Natural killer cell (primary cell): ENCODE data around the gene PARVB. TPM values are rescaled to one million over a fixed set of nuclear protein-coding genes. Genes with fewer than 3 reads are reported as not detected.

ENCODE experiments used
- ATAC-seq, 3 donors: fragments of 150-1000 bp in 2 of 3; fragments of 200-7000 bp in 1 of 3; cut with Tn5 transposase; 1 replicate in 1 of 3; 2 replicates in 2 of 3; pipeline ENCODE4 v1.10.0; 2021; ENCODE audit warnings: mild to moderate bottlenecking in 2 of 3, moderate library complexity in 2 of 3
- DNase-seq, 2 donors: peaks; one replicate each; pipeline versions ENCODE4 v3.0.0 to v3.0.0-alpha.2; 2013 to 2021; ENCODE audit warnings: mixed read lengths in 1 of 2
- H3K27ac ChIP-seq: one replicate; pipeline ENCODE4 v1.5.1; 2013; ENCODE audit warnings: mild to moderate bottlenecking, low read length
- H3K27me3 ChIP-seq: one replicate; pipeline ENCODE4 v1.6.1; 2013; ENCODE audit warnings: low read length; ENCODE audit not compliant: control insufficient read depth, insufficient read depth
- H3K36me3 ChIP-seq: one replicate; pipeline ENCODE4 v1.6.1; 2013; ENCODE audit warnings: low read length; ENCODE audit not compliant: control insufficient read depth, insufficient read depth
- H3K4me1 ChIP-seq: one replicate; pipeline ENCODE4 v1.6.1; 2013; ENCODE audit warnings: low read length; ENCODE audit not compliant: control insufficient read depth, insufficient read depth
- H3K4me3 ChIP-seq: one replicate; pipeline ENCODE4 v1.5.1; 2013; ENCODE audit warnings: low read length
- H3K9me3 ChIP-seq: one replicate; pipeline ENCODE4 v1.6.1; 2013; ENCODE audit warnings: low read length; ENCODE audit not compliant: control insufficient read depth, insufficient read depth
- H3K27ac Mint-ChIP-seq, 2 donors: one replicate each; pipeline ENCODE4 v1.8.0; 2022; ENCODE audit warnings: mild to moderate bottlenecking in 2 of 2, mixed read lengths in 2 of 2, moderate library complexity in 1 of 2
- H3K27me3 Mint-ChIP-seq, 2 donors: one replicate each; pipeline ENCODE4 v1.8.0; 2022; ENCODE audit warnings: low read depth in 2 of 2, mixed read lengths in 2 of 2
- H3K36me3 Mint-ChIP-seq: one replicate; pipeline ENCODE4 v1.8.0; 2022; ENCODE audit warnings: mixed read lengths
- H3K4me1 Mint-ChIP-seq, 2 donors: one replicate each; pipeline ENCODE4 v1.8.0; 2022; ENCODE audit warnings: mixed read lengths in 2 of 2
- H3K4me3 Mint-ChIP-seq: one replicate; pipeline ENCODE4 v1.8.0; 2022; ENCODE audit warnings: mild to moderate bottlenecking, moderate library complexity, mixed read lengths
- H3K9me3 Mint-ChIP-seq, 2 donors: one replicate each; pipeline ENCODE4 v1.8.0; 2022; ENCODE audit warnings: mixed read lengths in 2 of 2
- WGBS: methylation state at CpG from one replicate; pipeline ENCODE4 v1.1.7; 2013; ENCODE audit warnings: missing lambda C conversion rate; ENCODE audit not compliant: insufficient coverage; 5-methylcytosine and 5-hydroxymethylcytosine counted together
- intact Hi-C: fragments of 100-400 bp; cut with micrococcal nuclease; formaldehyde crosslinking; loops from one replicate; pipeline ENCODE4 v1.14.2; 2022
- total RNA-seq, 4 donors: library from RNA; stranded (reverse); fragments of 120-200 nt in 1 of 4; gene quantifications; one replicate each; pipeline versions ENCODE4 v1.2.3 to v1.2.4, GENCODE V29; 2013 to 2022
- TF ChIP-seq, protein P1 (sequence below): fragments of 200-600 bp; IDR thresholded peaks from one replicate; pipeline ENCODE4 v1.8.0; 2022; ENCODE audit warnings: antibody characterized with exemption

The PARVB gene
- total RNA-seq, 3 donors from 2014 or later (not counting 1 experiment from before 2014, with no cell fraction given) = 2.9 to 12.5 (median 8.1) TPM

DNA sequence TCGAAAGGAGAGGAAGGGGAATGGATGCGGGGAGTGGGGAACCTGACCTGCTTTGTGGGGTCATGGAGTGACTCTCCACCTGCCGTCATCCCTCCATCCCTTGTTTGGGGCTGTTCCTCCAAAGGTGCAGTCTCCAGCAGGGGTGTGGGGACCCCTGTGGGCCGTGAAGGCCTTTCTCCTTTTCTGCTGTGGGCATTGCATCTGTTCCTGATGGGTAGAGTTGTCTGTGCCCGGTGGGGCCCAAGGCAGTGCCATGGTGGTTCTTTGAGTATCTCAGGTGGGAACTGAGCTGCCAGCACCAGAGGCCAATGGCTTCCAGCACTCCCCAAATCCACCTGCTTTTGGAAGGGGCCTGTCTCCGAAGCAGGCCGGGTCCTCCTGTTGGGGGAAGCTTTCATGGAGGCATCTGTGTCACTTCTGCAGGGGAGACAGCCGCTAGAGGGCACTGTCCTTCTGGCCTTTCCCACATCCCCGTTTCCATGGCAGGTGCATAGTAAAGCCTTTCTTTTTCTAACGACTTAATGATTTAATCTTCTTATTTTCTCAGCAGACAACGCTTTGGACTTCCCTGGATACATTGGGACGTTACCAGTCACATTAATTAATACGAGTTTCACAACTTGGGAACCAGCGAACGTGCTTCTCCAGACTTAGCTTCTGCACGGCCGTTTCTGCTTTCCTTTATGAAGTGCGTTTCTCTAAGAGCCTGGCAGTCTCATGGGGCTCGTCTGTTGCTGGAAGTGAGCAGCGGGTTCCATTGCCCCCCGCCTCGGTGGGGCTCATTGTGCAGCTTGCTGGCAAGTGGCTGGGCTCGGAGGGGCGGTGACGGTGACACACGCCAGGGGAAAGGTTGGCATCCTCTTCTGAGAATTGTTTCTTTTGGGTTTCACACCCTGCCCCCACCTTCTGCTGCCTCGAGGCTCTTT is 57.1 kb downstream of the PARVB start:
- no peaks in the 10 kb centered on the region for H3K27me3 ChIP-seq
- WGBS = 55% methylated on average over 27 of the region's 27 CpGs
- H3K4me3 ChIP-seq = no peak overlapping the region
- peak in 2 of 3 donors; percentile 69 to 80 for ATAC-seq
- intact Hi-C loops = loop anchor here (1.0 kb wide), 3 partner anchors 88 to 545 kb away; no protein-coding TSS in a partner anchor
- peaks cover 6% of the 10 kb centered on the region for H3K9me3 ChIP-seq
- no peaks in the 10 kb centered on the region for H3K36me3 ChIP-seq
- H3K36me3 Mint-ChIP-seq = no peaks in the 10 kb centered on the region
- H3K4me1 Mint-ChIP-seq = no peaks in the 10 kb centered on the region
- no peak overlapping the region for H3K27ac Mint-ChIP-seq
- TF ChIP-seq, protein P1, sequence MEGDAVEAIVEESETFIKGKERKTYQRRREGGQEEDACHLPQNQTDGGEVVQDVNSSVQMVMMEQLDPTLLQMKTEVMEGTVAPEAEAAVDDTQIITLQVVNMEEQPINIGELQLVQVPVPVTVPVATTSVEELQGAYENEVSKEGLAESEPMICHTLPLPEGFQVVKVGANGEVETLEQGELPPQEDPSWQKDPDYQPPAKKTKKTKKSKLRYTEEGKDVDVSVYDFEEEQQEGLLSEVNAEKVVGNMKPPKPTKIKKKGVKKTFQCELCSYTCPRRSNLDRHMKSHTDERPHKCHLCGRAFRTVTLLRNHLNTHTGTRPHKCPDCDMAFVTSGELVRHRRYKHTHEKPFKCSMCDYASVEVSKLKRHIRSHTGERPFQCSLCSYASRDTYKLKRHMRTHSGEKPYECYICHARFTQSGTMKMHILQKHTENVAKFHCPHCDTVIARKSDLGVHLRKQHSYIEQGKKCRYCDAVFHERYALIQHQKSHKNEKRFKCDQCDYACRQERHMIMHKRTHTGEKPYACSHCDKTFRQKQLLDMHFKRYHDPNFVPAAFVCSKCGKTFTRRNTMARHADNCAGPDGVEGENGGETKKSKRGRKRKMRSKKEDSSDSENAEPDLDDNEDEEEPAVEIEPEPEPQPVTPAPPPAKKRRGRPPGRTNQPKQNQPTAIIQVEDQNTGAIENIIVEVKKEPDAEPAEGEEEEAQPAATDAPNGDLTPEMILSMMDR = peak; percentile 85
- no peak overlapping the region for H3K27ac ChIP-seq
- H3K4me3 Mint-ChIP-seq = no peak overlapping the region
- no peaks in the 10 kb centered on the region for H3K27me3 Mint-ChIP-seq
- H3K9me3 Mint-ChIP-seq = no peaks in the 10 kb centered on the region
- peak; percentile 59 to 84 for DNase-seq
- H3K4me1 ChIP-seq = no peaks in the 10 kb centered on the region

DNA sequence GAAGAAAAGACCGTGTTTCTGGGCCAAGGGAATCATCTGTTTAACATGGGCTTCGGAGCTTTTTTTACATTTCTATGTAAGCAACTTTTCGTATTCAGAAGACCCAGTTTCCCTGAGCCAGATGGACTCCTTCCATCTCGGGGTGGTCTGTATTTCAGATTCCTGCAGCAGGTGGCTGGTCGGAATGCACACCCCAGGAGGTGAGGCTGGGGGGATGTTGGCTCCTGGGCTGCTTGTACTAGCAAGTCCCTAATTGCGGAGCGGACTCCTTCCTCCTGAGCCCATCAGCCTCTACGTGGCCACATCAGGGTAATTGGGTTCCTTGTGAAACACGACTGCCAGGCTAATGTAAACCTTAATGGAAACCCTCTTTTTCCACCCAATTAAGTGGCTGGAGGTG is 58.7 kb downstream of the PARVB start:
- Histone ChIP-seq H3K27ac (no peak overlapping the region), H3K27me3 (no peaks in the 10 kb centered on the region), H3K9me3 (peaks cover 6% of the 10 kb centered on the region), H3K36me3 (no peaks in the 10 kb centered on the region), H3K4me1 (no peaks in the 10 kb centered on the region), H3K4me3 (no peak overlapping the region)
- H3K27ac Mint-ChIP-seq = no peak overlapping the region
- H3K4me3 Mint-ChIP-seq = no peak overlapping the region
- H3K27me3 Mint-ChIP-seq = no peaks in the 10 kb centered on the region
- H3K36me3 Mint-ChIP-seq = no peaks in the 10 kb centered on the region
- intact Hi-C loops = no loop called here
- TF ChIP-seq, protein P1 = no peak
- H3K9me3 Mint-ChIP-seq = no peaks in the 10 kb centered on the region
- no peaks in the 10 kb centered on the region for H3K4me1 Mint-ChIP-seq
- DNase-seq (no peak), ATAC-seq (no peak)
- 95% methylated on average over 8 of the region's 9 CpGs for WGBS

DNA sequence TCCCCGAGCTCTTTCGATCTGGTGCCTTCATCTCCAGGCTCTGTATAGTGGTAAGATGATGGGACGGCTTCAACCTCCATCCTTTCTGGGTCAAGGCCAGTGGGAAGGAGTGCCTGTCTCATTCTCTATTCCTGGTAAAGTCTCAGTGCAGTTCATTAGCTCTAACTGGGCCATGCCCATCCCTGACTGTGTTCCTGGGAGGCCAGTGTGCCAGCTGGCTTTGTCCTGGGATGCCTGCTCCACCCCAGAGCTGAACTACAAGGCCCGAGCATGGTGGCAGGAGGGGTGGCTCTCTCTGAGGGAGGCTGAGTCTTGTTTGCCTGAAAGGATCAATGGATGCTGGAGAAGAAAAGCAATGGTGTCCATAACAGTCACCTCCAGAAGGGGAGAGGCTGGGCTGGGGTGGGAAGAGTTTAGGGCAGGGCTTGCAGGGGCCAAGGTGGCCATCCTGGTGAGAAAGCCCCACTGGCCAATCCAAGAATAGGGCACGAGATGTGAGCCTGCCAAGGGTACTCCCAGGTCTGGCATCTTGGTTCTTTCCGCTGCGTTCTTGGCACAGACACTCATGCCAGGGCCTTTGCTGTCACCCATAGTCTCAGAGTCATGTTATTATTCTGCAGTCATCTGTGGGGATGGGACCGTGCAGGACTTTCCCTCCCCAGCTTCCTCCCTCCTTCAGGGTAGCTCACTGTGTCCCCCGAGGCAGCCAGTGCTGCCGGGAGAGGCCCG is 60.1 kb downstream of the PARVB start:
- TF ChIP-seq, protein P1 = no peak
- Mint-ChIP-seq H3K4me3 (no peak overlapping the region), H3K9me3 (no peaks in the 10 kb centered on the region), H3K4me1 (no peaks in the 10 kb centered on the region), H3K27ac (no peak overlapping the region), H3K36me3 (no peaks in the 10 kb centered on the region), H3K27me3 (no peaks in the 10 kb centered on the region)
- Histone ChIP-seq H3K4me3 (no peak overlapping the region), H3K27me3 (no peaks in the 10 kb centered on the region), H3K36me3 (no peaks in the 10 kb centered on the region), H3K9me3 (peaks cover 6% of the 10 kb centered on the region), H3K27ac (no peak overlapping the region), H3K4me1 (no peaks in the 10 kb centered on the region)
- DNase-seq = no peak
- WGBS = 97% methylated on average over 11 of the region's 11 CpGs
- no peak for ATAC-seq
- intact Hi-C loops = no loop called here
